Suprapubic skin (tissue), 4 donors: ENCODE measurements around the gene HOXA13. TPM values are rescaled to one million over a fixed set of nuclear protein-coding genes. Genes with fewer than 3 reads are reported as not detected.

Experiments
- DNase-seq, 2 donors: peaks; one replicate each; pipeline ENCODE4 v3.0.0-alpha.2; 2019; ENCODE audit warnings: low spot score in 2 of 2
- H3K27ac ChIP-seq: fragments of 200-600 bp; sonication (generic); one replicate; pipeline ENCODE4 v1.5.1; 2019
- H3K27me3 ChIP-seq: fragments of 200-600 bp; sonication (generic); one replicate; pipeline ENCODE4 v1.5.1; 2019
- H3K36me3 ChIP-seq: fragments of 200-600 bp; sonication (generic); one replicate; pipeline ENCODE4 v1.5.1; 2019
- H3K4me1 ChIP-seq: fragments of 200-600 bp; sonication (generic); one replicate; pipeline ENCODE4 v1.5.1; 2019
- H3K4me3 ChIP-seq: fragments of 200-600 bp; sonication (generic); one replicate; pipeline ENCODE4 v1.5.1; 2019; ENCODE audit warnings: mild to moderate bottlenecking
- H3K9me3 ChIP-seq: fragments of 200-600 bp; sonication (generic); one replicate; pipeline ENCODE4 v1.5.1; 2019
- EP300 ChIP-seq: sonication (generic); formaldehyde crosslinking; IDR thresholded peaks from one replicate; pipeline ENCODE4 v1.6.1; 2017; ENCODE audit warnings: antibody characterized with exemption
- POLR2A ChIP-seq, 2 donors: fragments of 450-650 bp; IDR thresholded peaks; one replicate each; pipeline ENCODE4 v1.6.1; 2017; ENCODE audit warnings: antibody characterized with exemption in 2 of 2, mild to moderate bottlenecking in 2 of 2, moderate library complexity in 2 of 2
- POLR2AphosphoS5 ChIP-seq, 3 donors: sonication (generic); formaldehyde crosslinking; IDR thresholded peaks; one replicate each; pipeline ENCODE4 v1.6.1; 2017; ENCODE audit warnings: antibody characterized with exemption in 3 of 3
- WGBS: methylation state at CpG from one replicate; pipeline ENCODE4 v1.1.5; 2018; 5-methylcytosine and 5-hydroxymethylcytosine counted together
- total RNA-seq, 4 donors: library from RNA; depleted of rRNA; stranded (reverse); fragments of >200 nt; gene quantifications; one replicate each; pipeline ENCODE4 v1.1.0, GENCODE V29; 2016
- TF ChIP-seq, protein P1 (sequence below), 2 donors: fragments of 200-600 bp in 1 of 2; fragments of 450-650 bp in 1 of 2; sonication (generic) in 1 of 2; IDR thresholded peaks; one replicate each; pipeline ENCODE4 v1.5.1; 2016 to 2019; ENCODE audit warnings: antibody characterized with exemption in 2 of 2, mild to moderate bottlenecking in 1 of 2, moderate library complexity in 1 of 2

Gene HOXA13
- total RNA-seq, 4 donors from 2014 or later: 0.17 TPM; not detected in 3

DNA sequence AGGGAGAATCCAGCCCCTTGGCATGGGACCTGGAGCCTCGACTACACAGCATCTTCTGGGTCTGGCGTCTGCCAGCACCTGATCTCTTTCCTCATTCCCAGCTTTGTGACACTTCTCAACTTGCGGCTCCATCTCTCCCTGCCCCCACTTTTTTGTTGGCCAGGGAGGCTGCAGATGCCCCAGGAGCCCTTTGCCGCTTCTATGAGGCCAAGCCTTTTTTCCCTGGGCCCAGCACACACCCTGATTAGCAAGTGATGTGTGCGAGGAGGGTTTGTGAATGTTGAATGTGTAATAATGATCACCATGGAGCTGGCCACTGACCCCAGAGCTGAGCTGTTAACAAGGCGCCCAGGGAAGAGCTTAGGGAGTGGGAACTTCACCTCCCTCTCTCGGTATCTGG, 47.1 kb upstream of the HOXA13 start:
- Histone ChIP-seq H3K9me3 (no peaks in the 10 kb centered on the region), H3K36me3 (no peaks in the 10 kb centered on the region), H3K4me1 (peaks cover 48% of the 10 kb centered on the region), H3K4me3 (no peak overlapping the region), H3K27ac (no peak overlapping the region), H3K27me3 (peaks cover 100% of the 10 kb centered on the region)
- TF ChIP-seq POLR2A (IDR thresholded peaks at IDR 0.05): no peak
- TF ChIP-seq, protein P1, sequence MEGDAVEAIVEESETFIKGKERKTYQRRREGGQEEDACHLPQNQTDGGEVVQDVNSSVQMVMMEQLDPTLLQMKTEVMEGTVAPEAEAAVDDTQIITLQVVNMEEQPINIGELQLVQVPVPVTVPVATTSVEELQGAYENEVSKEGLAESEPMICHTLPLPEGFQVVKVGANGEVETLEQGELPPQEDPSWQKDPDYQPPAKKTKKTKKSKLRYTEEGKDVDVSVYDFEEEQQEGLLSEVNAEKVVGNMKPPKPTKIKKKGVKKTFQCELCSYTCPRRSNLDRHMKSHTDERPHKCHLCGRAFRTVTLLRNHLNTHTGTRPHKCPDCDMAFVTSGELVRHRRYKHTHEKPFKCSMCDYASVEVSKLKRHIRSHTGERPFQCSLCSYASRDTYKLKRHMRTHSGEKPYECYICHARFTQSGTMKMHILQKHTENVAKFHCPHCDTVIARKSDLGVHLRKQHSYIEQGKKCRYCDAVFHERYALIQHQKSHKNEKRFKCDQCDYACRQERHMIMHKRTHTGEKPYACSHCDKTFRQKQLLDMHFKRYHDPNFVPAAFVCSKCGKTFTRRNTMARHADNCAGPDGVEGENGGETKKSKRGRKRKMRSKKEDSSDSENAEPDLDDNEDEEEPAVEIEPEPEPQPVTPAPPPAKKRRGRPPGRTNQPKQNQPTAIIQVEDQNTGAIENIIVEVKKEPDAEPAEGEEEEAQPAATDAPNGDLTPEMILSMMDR (IDR thresholded peaks at IDR 0.05): no peak
- TF ChIP-seq EP300: no peak
- TF ChIP-seq POLR2AphosphoS5 (IDR thresholded peaks at IDR 0.05): no peak
- DNase-seq: no peak
- WGBS: 73% methylated on average over 7 of the region's 7 CpGs

DNA sequence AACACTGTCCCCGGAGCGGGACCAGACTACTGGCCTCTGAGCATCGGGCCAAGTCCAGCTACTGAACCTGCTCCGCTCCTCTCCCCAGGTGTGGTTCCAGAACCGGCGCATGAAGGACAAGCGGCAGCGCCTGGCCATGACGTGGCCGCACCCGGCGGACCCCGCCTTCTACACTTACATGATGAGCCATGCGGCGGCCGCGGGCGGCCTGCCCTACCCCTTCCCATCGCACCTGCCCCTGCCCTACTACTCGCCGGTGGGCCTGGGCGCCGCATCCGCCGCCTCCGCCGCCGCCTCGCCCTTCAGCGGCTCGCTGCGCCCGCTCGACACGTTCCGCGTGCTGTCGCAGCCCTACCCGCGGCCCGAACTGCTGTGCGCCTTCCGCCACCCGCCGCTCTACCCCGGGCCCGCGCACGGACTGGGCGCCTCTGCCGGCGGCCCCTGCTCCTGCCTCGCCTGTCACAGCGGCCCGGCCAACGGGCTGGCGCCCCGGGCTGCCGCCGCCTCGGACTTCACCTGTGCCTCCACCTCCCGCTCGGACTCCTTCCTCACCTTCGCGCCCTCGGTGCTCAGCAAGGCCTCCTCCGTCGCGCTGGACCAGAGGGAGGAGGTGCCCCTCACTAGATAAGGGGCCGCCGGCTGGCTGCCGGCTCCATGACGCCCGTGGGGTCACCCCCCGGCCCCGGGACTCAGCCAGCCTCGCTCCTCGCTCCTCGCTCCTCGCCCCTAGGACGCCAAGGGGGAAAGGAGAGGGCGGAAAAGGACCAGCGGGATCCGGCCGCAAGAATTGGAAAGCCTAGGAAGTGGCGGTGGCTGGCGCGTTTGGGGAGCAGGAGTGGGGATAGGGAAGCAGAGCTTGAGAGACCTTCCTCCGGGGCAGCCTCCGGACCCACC, 46.2 kb upstream of the HOXA13 start:
- peaks cover 39% of the 10 kb centered on the region for H3K4me1 ChIP-seq
- TF ChIP-seq POLR2A (IDR thresholded peaks at IDR 0.05): no peak
- no peak for TF ChIP-seq POLR2AphosphoS5 (IDR thresholded peaks at IDR 0.05)
- no peak for TF ChIP-seq EP300
- TF ChIP-seq, protein P1 (IDR thresholded peaks at IDR 0.05): no peak
- H3K9me3 ChIP-seq: no peaks in the 10 kb centered on the region
- peaks cover 100% of the 10 kb centered on the region for H3K27me3 ChIP-seq
- WGBS: 42% methylated on average over 13 of the region's 90 CpGs
- H3K4me3 ChIP-seq: peak overlapping the region; percentile 36
- H3K36me3 ChIP-seq: no peaks in the 10 kb centered on the region
- H3K27ac ChIP-seq: no peak overlapping the region
- no peak for DNase-seq

DNA sequence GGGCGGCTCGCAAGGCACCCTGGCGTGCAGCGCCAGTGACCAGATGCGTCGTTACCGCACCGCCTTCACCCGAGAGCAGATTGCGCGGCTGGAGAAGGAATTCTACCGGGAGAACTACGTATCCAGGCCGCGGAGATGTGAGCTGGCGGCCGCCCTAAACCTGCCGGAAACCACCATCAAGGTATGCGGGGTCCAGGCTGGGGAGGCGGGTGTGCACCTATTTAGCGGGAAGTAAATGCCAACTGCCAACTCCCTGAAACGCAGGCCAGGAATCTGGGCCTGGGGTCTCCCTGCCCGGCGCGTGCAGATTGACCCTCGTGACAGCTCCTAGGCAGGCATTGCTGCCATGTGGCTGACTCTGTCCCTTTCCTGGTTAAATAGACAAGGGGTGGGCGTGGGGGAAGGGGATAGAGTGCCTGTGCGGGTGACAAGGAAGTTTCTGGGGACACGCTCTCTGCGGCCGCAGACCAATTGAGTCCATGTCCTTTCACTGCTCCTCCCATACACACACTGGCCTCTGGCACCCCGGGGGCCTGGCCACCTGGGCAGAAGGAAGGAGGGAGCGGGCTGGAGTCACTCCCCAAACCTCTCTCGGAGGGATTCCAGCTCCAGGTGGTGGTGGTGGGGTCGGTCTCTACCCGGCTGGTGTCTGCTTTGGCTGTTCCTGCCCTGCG, 45.4 kb upstream of the HOXA13 start:
- DNase-seq: no peak
- TF ChIP-seq POLR2A (IDR thresholded peaks at IDR 0.05): no peak
- TF ChIP-seq POLR2AphosphoS5 (IDR thresholded peaks at IDR 0.05): no peak
- TF ChIP-seq EP300: no peak
- TF ChIP-seq, protein P1 (IDR thresholded peaks at IDR 0.05): no peak
- Histone ChIP-seq H3K27ac (no peak overlapping the region), H3K36me3 (no peaks in the 10 kb centered on the region), H3K4me3 (peak overlapping the region; percentile 36), H3K9me3 (no peaks in the 10 kb centered on the region), H3K27me3 (peaks cover 100% of the 10 kb centered on the region), H3K4me1 (peaks cover 38% of the 10 kb centered on the region)
- 13% methylated on average over 33 of the region's 37 CpGs for WGBS

DNA sequence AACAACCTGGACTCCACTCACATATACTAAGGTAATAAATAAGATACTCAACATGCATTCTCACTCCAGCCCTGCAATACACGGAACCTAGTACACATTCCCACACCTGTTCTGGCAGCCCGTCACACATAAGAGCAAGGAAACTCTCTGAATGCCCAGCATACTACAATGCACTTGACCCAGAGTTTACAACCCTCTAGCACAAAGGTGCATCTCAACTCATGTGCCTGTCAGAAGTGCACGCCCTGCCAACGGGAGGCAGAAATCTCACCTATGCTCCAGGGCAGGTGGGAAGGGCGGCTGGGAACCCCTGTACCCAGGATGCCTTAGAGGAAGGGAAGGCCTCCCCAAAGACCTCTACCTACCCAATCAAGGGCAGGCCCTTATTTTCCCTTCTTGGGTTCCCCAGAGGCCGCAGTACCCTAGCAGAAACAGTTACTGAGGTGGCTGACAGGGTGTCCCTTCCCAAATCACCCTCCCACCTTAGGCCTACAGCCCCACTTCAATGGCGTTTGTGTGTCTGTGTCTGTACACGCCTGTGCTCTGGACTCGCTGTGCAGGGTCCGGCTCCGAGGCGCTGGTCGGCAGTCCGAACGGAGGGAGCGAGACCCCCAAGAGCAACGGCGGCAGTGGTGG, 44.7 kb upstream of the HOXA13 start:
- Histone ChIP-seq H3K9me3 (no peaks in the 10 kb centered on the region), H3K36me3 (no peaks in the 10 kb centered on the region), H3K27ac (no peak overlapping the region), H3K4me1 (peaks cover 44% of the 10 kb centered on the region), H3K27me3 (peaks cover 100% of the 10 kb centered on the region), H3K4me3 (no peak overlapping the region)
- no peak for DNase-seq
- WGBS: 16% methylated on average over 17 of the region's 18 CpGs
- TF ChIP-seq POLR2AphosphoS5 (IDR thresholded peaks at IDR 0.05) (no peak), POLR2A (IDR thresholded peaks at IDR 0.05) (no peak), EP300 (no peak)
- TF ChIP-seq, protein P1 (IDR thresholded peaks at IDR 0.05): no peak
